Glutamatergic neuron (in vitro differentiated cells): Measurements from ENCODE around the gene IL21R. TPM values are rescaled to one million over a fixed set of nuclear protein-coding genes. Genes with fewer than 3 reads are reported as not detected.

Experiments used
- DNase-seq: peaks from one replicate; pipeline ENCODE4 v3.0.0; 2022
- H3K27ac Mint-ChIP-seq: one replicate; pipeline ENCODE4 v1.8.0; 2020; ENCODE audit warnings: mild to moderate bottlenecking, mixed read lengths, inconsistent platforms; ENCODE audit not compliant: unreplicated experiment
- H3K27me3 Mint-ChIP-seq: one replicate; pipeline ENCODE4 v1.8.0; 2020; ENCODE audit warnings: mild to moderate bottlenecking, moderate library complexity, mixed read lengths, inconsistent platforms; ENCODE audit not compliant: unreplicated experiment
- H3K36me3 Mint-ChIP-seq: one replicate; pipeline ENCODE4 v1.8.0; 2020; ENCODE audit warnings: mild to moderate bottlenecking, mixed read lengths, inconsistent platforms; ENCODE audit not compliant: unreplicated experiment
- H3K4me1 Mint-ChIP-seq: one replicate; pipeline ENCODE4 v1.8.0; 2020; ENCODE audit warnings: mild to moderate bottlenecking, low read depth, mixed read lengths, inconsistent platforms; ENCODE audit not compliant: unreplicated experiment
- H3K4me3 Mint-ChIP-seq: one replicate; pipeline ENCODE4 v1.8.0; 2020; ENCODE audit warnings: mild to moderate bottlenecking, mixed read lengths, inconsistent platforms; ENCODE audit not compliant: unreplicated experiment
- H3K9me3 Mint-ChIP-seq: one replicate; pipeline ENCODE4 v1.8.0; 2020; ENCODE audit warnings: mild to moderate bottlenecking, moderate library complexity, mixed read lengths, inconsistent platforms; ENCODE audit not compliant: unreplicated experiment
- CTCF ChIP-seq: fragments of 200-600 bp; sonication (generic); IDR thresholded peaks from one replicate; pipeline ENCODE4 v1.5.0; 2021; ENCODE audit not compliant: partially characterized antibody, unreplicated experiment
- total RNA-seq: library from RNA; stranded (reverse); fragmentation: NEBNext Ultra II Directional; extraction: Animal tissue kit (Norgen Biotek cat#: 25700); gene quantifications from one replicate; pipeline ENCODE4 v1.2.1, GENCODE V29; 2021; ENCODE audit not compliant: unreplicated experiment

Gene IL21R
- total RNA-seq, 1 donor from 2014 or later, result 0.86 TPM

- no peak for DNase-seq
- H3K4me1 Mint-ChIP-seq, result no peaks in the 10 kb centered on the region
- no peak overlapping the region for H3K27ac Mint-ChIP-seq
- TF ChIP-seq CTCF, result no peak
- peaks cover 3% of the 10 kb centered on the region for H3K27me3 Mint-ChIP-seq
- H3K9me3 Mint-ChIP-seq, result no peaks in the 10 kb centered on the region
- H3K4me3 Mint-ChIP-seq, result no peak overlapping the region
- peaks cover 4% of the 10 kb centered on the region for H3K36me3 Mint-ChIP-seq
Measured at GRCh38 chr16:27483624-27484023, 81.7 kb downstream of the IL21R start.

GRCh38 chr16:27485126-27485525, 83.2 kb downstream of the IL21R start:
- no peak for TF ChIP-seq CTCF
- no peaks in the 10 kb centered on the region for H3K9me3 Mint-ChIP-seq
- H3K36me3 Mint-ChIP-seq, result peaks cover 4% of the 10 kb centered on the region
- DNase-seq, result no peak
- no peaks in the 10 kb centered on the region for H3K4me1 Mint-ChIP-seq
- H3K27me3 Mint-ChIP-seq, result peaks cover 3% of the 10 kb centered on the region
- no peak overlapping the region for H3K4me3 Mint-ChIP-seq
- H3K27ac Mint-ChIP-seq, result no peak overlapping the region

GRCh38 chr16:27485811-27486210, 83.8 kb downstream of the IL21R start:
- DNase-seq, result no peak
- H3K4me3 Mint-ChIP-seq, result no peak overlapping the region
- H3K27ac Mint-ChIP-seq, result no peak overlapping the region
- H3K27me3 Mint-ChIP-seq, result peaks cover 3% of the 10 kb centered on the region
- peaks cover 4% of the 10 kb centered on the region for H3K36me3 Mint-ChIP-seq
- no peaks in the 10 kb centered on the region for H3K9me3 Mint-ChIP-seq
- no peak for TF ChIP-seq CTCF
- H3K4me1 Mint-ChIP-seq, result no peaks in the 10 kb centered on the region

GRCh38 chr16:27486344-27486743, 84.4 kb downstream of the IL21R start:
- peaks cover 4% of the 10 kb centered on the region for H3K36me3 Mint-ChIP-seq
- DNase-seq, result no peak
- H3K27me3 Mint-ChIP-seq, result peaks cover 3% of the 10 kb centered on the region
- no peak overlapping the region for H3K4me3 Mint-ChIP-seq
- H3K9me3 Mint-ChIP-seq, result no peaks in the 10 kb centered on the region
- no peaks in the 10 kb centered on the region for H3K4me1 Mint-ChIP-seq
- no peak for TF ChIP-seq CTCF
- H3K27ac Mint-ChIP-seq, result no peak overlapping the region

GRCh38 chr16:27486760-27487159, 84.8 kb downstream of the IL21R start:
- H3K36me3 Mint-ChIP-seq, result peaks cover 4% of the 10 kb centered on the region

More at GRCh38 chr16:27486760-27487159, 84.8 kb downstream of the IL21R start:
- Mint-ChIP-seq H3K9me3 (no peaks in the 10 kb centered on the region), H3K4me3 (no peak overlapping the region), H3K4me1 (no peaks in the 10 kb centered on the region), H3K27ac (no peak overlapping the region), H3K27me3 (peaks cover 3% of the 10 kb centered on the region)
- no peak for DNase-seq
- TF ChIP-seq CTCF, result no peak
